Fibroblast of lung (primary cell): ENCODE data around the gene CNTN4. TPM values are rescaled to one million over a fixed set of nuclear protein-coding genes. Genes with fewer than 3 reads are reported as not detected.
"Not testable (repeated sequence)": the region's sequence is repeated elsewhere in the genome, so short reads cannot be mapped to it uniquely, and the experiment has no call there.

Experiments
- DNase-seq, 2 donors: peaks; one replicate each; pipeline versions ENCODE4 v3.0.0 to v3.0.0-alpha.2; 2010; ENCODE audit warnings: low read depth in 2 of 2
- H2AFZ ChIP-seq: 2 replicates; pipeline ENCODE4 v1.5.1; 2012; ENCODE audit warnings: low read length, control low read depth, inconsistent platforms
- H3K27ac ChIP-seq: 2 replicates; pipeline ENCODE4 v1.5.1; 2011; ENCODE audit warnings: low read length, control low read depth; ENCODE audit not compliant: insufficient read depth
- H3K27me3 ChIP-seq: 2 replicates; pipeline ENCODE4 v1.5.1; 2011; ENCODE audit warnings: mild to moderate bottlenecking, low read length; ENCODE audit not compliant: control insufficient read depth, insufficient read depth
- H3K36me3 ChIP-seq: 2 replicates; pipeline ENCODE4 v1.5.1; 2011; ENCODE audit warnings: low read length; ENCODE audit not compliant: control insufficient read depth, insufficient read depth
- H3K4me1 ChIP-seq: 2 replicates; pipeline ENCODE4 v1.5.1; 2011; ENCODE audit warnings: low read length; ENCODE audit not compliant: control insufficient read depth, insufficient read depth; ENCODE audit errors: extremely low read depth
- H3K4me2 ChIP-seq: 2 replicates; pipeline ENCODE4 v1.5.1; 2011; ENCODE audit warnings: low read length, control low read depth; ENCODE audit not compliant: insufficient read depth; ENCODE audit errors: extremely low read depth
- H3K4me3 ChIP-seq, 4 experiments: fragments of 200-600 bp in 1 of 4; sonication (generic) in 1 of 4; replicated peaks in 1 of 4; 2 replicates each; pipeline ENCODE4 v1.5.1; 2011 to 2016; ENCODE audit warnings: low read length in 4 of 4, low read depth in 3 of 4, mild to moderate bottlenecking in 3 of 4, control low read depth in 2 of 4, inconsistent platforms in 1 of 4, mixed read lengths in 1 of 4; ENCODE audit not compliant: insufficient read depth in 1 of 4; ENCODE audit errors: control extremely low read depth in 1 of 4
- H3K79me2 ChIP-seq: 2 replicates; pipeline ENCODE4 v1.5.1; 2012; ENCODE audit warnings: mild to moderate bottlenecking, low read length, inconsistent platforms; ENCODE audit not compliant: control insufficient read depth, insufficient read depth
- H3K9ac ChIP-seq: 2 replicates; pipeline ENCODE4 v1.5.1; 2011; ENCODE audit warnings: mild to moderate bottlenecking, low read length, control low read depth; ENCODE audit not compliant: insufficient read depth
- H3K9me3 ChIP-seq: 2 replicates; pipeline ENCODE4 v1.5.1; 2012; ENCODE audit warnings: low read depth, low read length; ENCODE audit not compliant: control insufficient read depth, insufficient read depth
- H4K20me1 ChIP-seq: 2 replicates; pipeline ENCODE4 v1.5.1; 2011; ENCODE audit warnings: low read length; ENCODE audit not compliant: control insufficient read depth, insufficient read depth; ENCODE audit errors: extremely low read depth
- EZH2 ChIP-seq: IDR thresholded peaks from 2 replicates; pipeline ENCODE4 v1.5.1; 2012; ENCODE audit warnings: low read length, control low read depth, mild to moderate bottlenecking; ENCODE audit errors: missing control alignments
- polyA plus RNA-seq, 2 donors: library from polyadenylated mRNA; depleted of rRNA in 1 of 2; stranded (reverse) in 1 of 2; unstranded in 1 of 2; fragments of >200 nt; gene quantifications; 2 replicates each; pipeline ENCODE4 v1.2.1, GENCODE V29; 2011 to 2012; ENCODE audit warnings: missing spikeins in 1 of 2
- total RNA-seq: library from RNA; depleted of rRNA; stranded (reverse); fragments of >200 nt; gene quantifications from 2 replicates; pipeline ENCODE4 v1.2.1, GENCODE V29; 2014
- TF ChIP-seq, protein P1 (sequence below), 2 donors: IDR thresholded peaks in 1 of 2; conservative IDR thresholded peaks in 1 of 2; 1 replicate in 1 of 2; 2 replicates in 1 of 2; pipeline ENCODE4 v1.5.1; 2011 to 2012; ENCODE audit warnings: low read length in 2 of 2, control low read depth in 1 of 2, inconsistent platforms in 1 of 2, low read depth in 1 of 2, mild to moderate bottlenecking in 1 of 2

The CNTN4 gene
- total and polyA plus RNA-seq, 2 donors (not counting 1 experiment from before 2014, with no cell fraction given) = 0.17 to 0.69 TPM

DNA sequence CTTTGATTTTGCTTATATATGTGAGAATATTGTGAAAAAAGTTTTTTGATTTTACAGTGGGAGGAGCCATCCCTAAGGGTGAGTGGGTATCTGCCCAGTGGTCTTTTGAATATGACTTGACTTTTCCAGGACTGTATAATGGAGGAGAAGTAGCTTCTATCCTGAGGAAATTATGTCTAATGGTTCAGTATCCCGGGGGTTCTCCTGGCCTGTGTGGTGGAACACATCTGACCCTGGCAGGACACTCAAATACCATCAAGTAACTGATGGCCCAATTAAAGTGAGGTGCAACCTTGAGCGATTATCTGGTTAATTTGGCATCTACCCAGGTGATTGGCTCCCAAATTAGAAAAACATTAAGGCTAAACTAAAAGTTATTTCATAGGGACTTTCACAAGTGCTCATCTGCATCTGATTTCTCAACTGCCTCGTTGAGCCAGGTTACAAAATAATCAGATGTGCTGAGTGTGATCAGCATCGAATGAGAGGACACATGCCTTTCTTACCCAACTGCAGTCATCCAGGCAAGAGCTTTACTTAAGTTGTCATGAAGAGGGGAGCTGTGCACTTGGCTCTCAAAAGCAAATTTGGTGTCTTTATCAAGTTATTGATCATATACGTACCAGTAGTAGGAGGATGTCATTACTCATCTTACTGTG is 810.2 kb downstream of the CNTN4 start:
- H3K9me3 ChIP-seq = no peaks in the 10 kb centered on the region
- H3K36me3 ChIP-seq = no peaks in the 10 kb centered on the region
- no peak for DNase-seq
- no peak overlapping the region for H2AFZ ChIP-seq
- H3K9ac ChIP-seq = no peak overlapping the region
- no peak overlapping the region for H3K4me3 ChIP-seq
- H3K4me2 ChIP-seq = no peak overlapping the region
- no peaks in the 10 kb centered on the region for H3K27me3 ChIP-seq
- no peaks in the 10 kb centered on the region for H3K4me1 ChIP-seq
- no peak overlapping the region for H3K27ac ChIP-seq
- TF ChIP-seq, protein P1, sequence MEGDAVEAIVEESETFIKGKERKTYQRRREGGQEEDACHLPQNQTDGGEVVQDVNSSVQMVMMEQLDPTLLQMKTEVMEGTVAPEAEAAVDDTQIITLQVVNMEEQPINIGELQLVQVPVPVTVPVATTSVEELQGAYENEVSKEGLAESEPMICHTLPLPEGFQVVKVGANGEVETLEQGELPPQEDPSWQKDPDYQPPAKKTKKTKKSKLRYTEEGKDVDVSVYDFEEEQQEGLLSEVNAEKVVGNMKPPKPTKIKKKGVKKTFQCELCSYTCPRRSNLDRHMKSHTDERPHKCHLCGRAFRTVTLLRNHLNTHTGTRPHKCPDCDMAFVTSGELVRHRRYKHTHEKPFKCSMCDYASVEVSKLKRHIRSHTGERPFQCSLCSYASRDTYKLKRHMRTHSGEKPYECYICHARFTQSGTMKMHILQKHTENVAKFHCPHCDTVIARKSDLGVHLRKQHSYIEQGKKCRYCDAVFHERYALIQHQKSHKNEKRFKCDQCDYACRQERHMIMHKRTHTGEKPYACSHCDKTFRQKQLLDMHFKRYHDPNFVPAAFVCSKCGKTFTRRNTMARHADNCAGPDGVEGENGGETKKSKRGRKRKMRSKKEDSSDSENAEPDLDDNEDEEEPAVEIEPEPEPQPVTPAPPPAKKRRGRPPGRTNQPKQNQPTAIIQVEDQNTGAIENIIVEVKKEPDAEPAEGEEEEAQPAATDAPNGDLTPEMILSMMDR (conservative IDR thresholded peaks at IDR 0.05 in 1 of 2, IDR thresholded peaks at IDR 0.05 in 1 of 2; ENCODE audit: low read depth in 1 of 2, low read length in 2 of 2) = no peak
- TF ChIP-seq EZH2 = no peak
- H4K20me1 ChIP-seq = no peaks in the 10 kb centered on the region
- H3K79me2 ChIP-seq = no peaks in the 10 kb centered on the region

DNA sequence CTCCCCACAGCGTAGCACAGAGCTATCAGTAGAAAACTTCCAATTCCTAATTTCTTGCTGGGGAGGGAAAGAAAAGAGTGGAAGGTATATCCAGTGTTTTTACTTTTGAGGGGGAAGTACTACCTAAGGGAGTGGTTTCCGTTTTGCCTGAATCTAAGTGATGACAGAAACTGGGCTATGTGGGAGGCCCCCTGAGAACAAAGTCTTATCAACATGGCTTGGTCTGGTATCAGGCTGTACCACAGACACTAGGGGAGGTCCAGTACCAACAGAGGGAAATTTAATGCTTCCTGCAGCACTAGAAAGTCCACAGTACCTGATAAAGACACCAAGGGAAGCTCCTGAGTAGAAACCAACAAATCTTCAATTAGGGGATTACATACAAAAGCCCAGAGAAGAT is 812.3 kb downstream of the CNTN4 start:
- H3K4me2 ChIP-seq = no peak overlapping the region
- H3K4me1 ChIP-seq = no peaks in the 10 kb centered on the region
- no peak overlapping the region for H3K9ac ChIP-seq
- H3K9me3 ChIP-seq = no peaks in the 10 kb centered on the region
- no peaks in the 10 kb centered on the region for H3K36me3 ChIP-seq
- no peaks in the 10 kb centered on the region for H3K79me2 ChIP-seq
- H2AFZ ChIP-seq = no peak overlapping the region
- DNase-seq = no peak
- no peak overlapping the region for H3K4me3 ChIP-seq
- H3K27me3 ChIP-seq = no peaks in the 10 kb centered on the region
- TF ChIP-seq EZH2 = no peak
- TF ChIP-seq, protein P1 (conservative IDR thresholded peaks at IDR 0.05 in 1 of 2, IDR thresholded peaks at IDR 0.05 in 1 of 2; ENCODE audit: low read depth in 1 of 2, low read length in 2 of 2) = no peak
- H3K27ac ChIP-seq = no peak overlapping the region
- no peaks in the 10 kb centered on the region for H4K20me1 ChIP-seq

DNA sequence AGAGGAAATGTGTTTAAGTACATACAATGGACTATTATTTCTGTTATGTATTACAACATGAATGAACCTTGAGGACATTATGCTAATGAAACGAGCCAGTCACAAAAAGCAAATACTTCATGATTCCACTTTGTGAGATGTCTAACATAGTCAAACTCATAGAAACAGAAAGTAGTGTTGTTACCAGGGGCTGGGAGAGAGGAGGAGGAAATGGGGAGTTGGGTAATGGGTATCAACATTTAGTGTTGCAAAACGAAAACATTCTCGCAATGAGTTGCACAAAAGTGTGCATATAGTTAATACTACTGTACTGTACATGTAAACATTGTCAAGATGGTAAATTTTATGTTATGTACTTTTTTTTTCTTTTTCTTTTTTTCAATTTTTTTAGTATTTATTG is 817.2 kb downstream of the CNTN4 start:
- no peaks in the 10 kb centered on the region for H3K36me3 ChIP-seq
- H3K27ac ChIP-seq = no peak overlapping the region
- no peak overlapping the region for H3K4me3 ChIP-seq
- H3K27me3 ChIP-seq = no peaks in the 10 kb centered on the region
- no peaks in the 10 kb centered on the region for H3K79me2 ChIP-seq
- no peaks in the 10 kb centered on the region for H4K20me1 ChIP-seq
- no peak overlapping the region for H3K4me2 ChIP-seq
- no peaks in the 10 kb centered on the region for H3K9me3 ChIP-seq
- no peak overlapping the region for H2AFZ ChIP-seq
- H3K9ac ChIP-seq = no peak overlapping the region
- no peaks in the 10 kb centered on the region for H3K4me1 ChIP-seq
- TF ChIP-seq, protein P1 (conservative IDR thresholded peaks at IDR 0.05 in 1 of 2, IDR thresholded peaks at IDR 0.05 in 1 of 2; ENCODE audit: low read depth in 1 of 2, low read length in 2 of 2) = no peak
- no peak for TF ChIP-seq EZH2
- no peak for DNase-seq

DNA sequence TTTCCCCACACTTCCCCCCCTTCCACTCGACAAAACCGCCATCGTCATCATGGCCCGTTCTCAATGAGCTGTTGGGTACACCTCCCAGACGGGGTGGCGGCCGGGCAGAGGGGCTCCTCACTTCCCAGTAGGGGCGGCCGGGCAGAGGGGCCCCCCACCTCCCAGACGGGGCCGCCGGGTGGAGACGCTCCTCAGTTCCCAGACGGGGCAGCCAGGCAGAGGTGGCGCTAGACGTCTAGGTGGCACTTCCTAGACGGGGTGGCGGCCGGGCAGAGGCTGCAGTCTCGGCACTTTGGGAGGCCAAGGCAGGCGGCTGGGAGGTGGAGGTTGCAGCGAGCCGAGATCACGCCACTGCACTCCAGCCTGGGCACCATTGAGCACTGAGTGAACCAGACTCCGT is 818.0 kb downstream of the CNTN4 start:
- H3K36me3 ChIP-seq, H3K27me3 ChIP-seq, H3K4me2 ChIP-seq, H3K9me3 ChIP-seq, H2AFZ ChIP-seq, H3K4me3 ChIP-seq, H3K27ac ChIP-seq, H4K20me1 ChIP-seq, H3K79me2 ChIP-seq, H3K4me1 ChIP-seq, DNase-seq, H3K9ac ChIP-seq: not testable (repeated sequence)
